GM12878 (cell line): ENCODE data around the gene SEMA3C. TPM values are rescaled to one million over a fixed set of nuclear protein-coding genes. Genes with fewer than 3 reads are reported as not detected.

ENCODE experiments used
- ATAC-seq: fragments of 200-7000 bp; cut with Tn5 transposase; 3 replicates; pipeline ENCODE4 v1.9.1; 2020; ENCODE audit warnings: mild to moderate bottlenecking, moderate library complexity
- BruUV-seq: library from RNA; stranded (reverse); fragments of 400-500 nt; replicated peaks from 2 replicates; lab custom pipeline; 2021; lab: Mats Ljungman, UMichigan
- CTCF ChIA-PET: fragments of 300-600 bp; sonication (Branson Sonifier 250); formaldehyde crosslinking; extraction: SDS; loops from one replicate; lab custom pipeline; 2021; ENCODE audit warnings: inconsistent platforms; lab: Yijun Ruan, JAX
- POLR2A ChIA-PET: fragments of 350-600 bp; formaldehyde crosslinking; extraction: SDS; loops from one replicate; lab custom pipeline; 2021; ENCODE audit warnings: inconsistent platforms; lab: Charles Lee
- RAD21 ChIA-PET: fragments of 300-600 bp; sonication (Branson Sonifier 250); formaldehyde crosslinking; loops from one replicate; lab custom pipeline; 2023; ENCODE audit warnings: antibody characterized with exemption; ENCODE audit not compliant: unreplicated experiment; lab: Charles Lee
- SMC1A ChIA-PET: fragments of 300-600 bp; sonication (Branson Sonifier 250); formaldehyde crosslinking; loops from one replicate; lab custom pipeline; 2023; ENCODE audit not compliant: unreplicated experiment, uncharacterized antibody; lab: Charles Lee
- DNase-seq: peaks from one replicate; pipeline ENCODE4 v3.0.0-alpha.2; 2011; ENCODE audit warnings: low read depth, low spot score
- FAIRE-seq: peaks from 3 replicates; lab custom pipeline; 2011; peaks lifted over from hg19 to GRCh38; lab: Jason Lieb, UNC
- H2AFZ ChIP-seq: 2 replicates; pipeline ENCODE4 v1.6.0; 2011; ENCODE audit warnings: low read depth, low read length, control low read depth; ENCODE audit not compliant: control insufficient read depth
- H3K27ac ChIP-seq: 2 replicates; pipeline ENCODE4 v1.5.1; 2011; ENCODE audit warnings: control low read depth; ENCODE audit not compliant: control insufficient read depth, insufficient read depth
- H3K27me3 ChIP-seq, 2 experiments: replicated peaks in 1 of 2; 2 replicates each; pipeline versions ENCODE4 v1.6.0 to v1.6.1; 2011; ENCODE audit warnings: low read length in 1 of 2; ENCODE audit not compliant: control insufficient read depth in 2 of 2, insufficient read depth in 2 of 2
- H3K36me3 ChIP-seq, 2 experiments: 2 replicates each; pipeline ENCODE4 v1.5.1; 2011; ENCODE audit warnings: low read length in 1 of 2; ENCODE audit not compliant: control insufficient read depth in 2 of 2, insufficient read depth in 2 of 2
- H3K4me1 ChIP-seq: 2 replicates; pipeline ENCODE4 v1.6.1; 2011; ENCODE audit warnings: mild to moderate bottlenecking, low read length, moderate library complexity, mixed read lengths; ENCODE audit not compliant: control insufficient read depth, insufficient read depth
- H3K4me2 ChIP-seq: 2 replicates; pipeline ENCODE4 v1.6.0; 2011; ENCODE audit warnings: control low read depth; ENCODE audit not compliant: control insufficient read depth, insufficient read depth
- H3K4me3 ChIP-seq: fragments of 200-600 bp; sonication (generic); 2 replicates; pipeline ENCODE4 v1.5.1; 2016
- H3K79me2 ChIP-seq: 2 replicates; pipeline ENCODE4 v1.6.0; 2011; ENCODE audit warnings: low read length; ENCODE audit not compliant: control insufficient read depth, insufficient read depth
- H3K9ac ChIP-seq: 2 replicates; pipeline ENCODE4 v1.8.0; 2011; ENCODE audit warnings: low read length, control low read depth, mixed read lengths; ENCODE audit not compliant: control insufficient read depth, insufficient read depth
- H3K9me3 ChIP-seq: replicated peaks from 3 replicates; pipeline ENCODE4 v1.5.1; 2011; ENCODE audit warnings: mild to moderate bottlenecking, low read length; ENCODE audit not compliant: control insufficient read depth, insufficient read depth
- H4K20me1 ChIP-seq: 2 replicates; pipeline ENCODE4 v1.6.0; 2011; ENCODE audit not compliant: control insufficient read depth, insufficient read depth
- BCLAF1 ChIP-seq: fragments of 450-650 bp; IDR thresholded peaks from 2 replicates; pipeline ENCODE4 v1.6.1; 2017; ENCODE audit warnings: antibody characterized with exemption, mild to moderate bottlenecking, moderate library complexity
- GABPA ChIP-seq: IDR thresholded peaks from 2 replicates; pipeline ENCODE4 v1.6.1; 2014; ENCODE audit warnings: antibody characterized with exemption, low read depth, mild to moderate bottlenecking, inconsistent platforms
- JUNB ChIP-seq: IDR thresholded peaks from 2 replicates; pipeline ENCODE4 v1.6.1; 2016; ENCODE audit warnings: antibody characterized with exemption, mild to moderate bottlenecking
- MEF2A ChIP-seq: IDR thresholded peaks from 2 replicates; pipeline ENCODE4 v1.6.1; 2011; ENCODE audit warnings: low read depth, mild to moderate bottlenecking, low read length, moderate library complexity; ENCODE audit not compliant: insufficient read depth
- NFXL1 ChIP-seq: fragments of 450-650 bp; IDR thresholded peaks from 2 replicates; pipeline ENCODE4 v1.6.1; 2017; ENCODE audit warnings: antibody characterized with exemption, mild to moderate bottlenecking, borderline replicate concordance
- POLR2AphosphoS2 ChIP-seq: IDR thresholded peaks from 2 replicates; pipeline ENCODE4 v1.6.1; 2011; ENCODE audit warnings: low read depth, mild to moderate bottlenecking, low read length, improper control_type of control experiment, moderate library complexity
- RBBP5 ChIP-seq: fragments of 200-600 bp; sonication (generic); conservative IDR thresholded peaks from 2 replicates; pipeline ENCODE4 v1.6.1; 2016
- SIX5 ChIP-seq: IDR thresholded peaks from 2 replicates; pipeline ENCODE4 v1.6.1; 2011; ENCODE audit warnings: mild to moderate bottlenecking, low read depth, low read length, moderate library complexity; ENCODE audit not compliant: severe bottlenecking
- TCF12 ChIP-seq: IDR thresholded peaks from 2 replicates; pipeline ENCODE4 v1.6.1; 2011; ENCODE audit warnings: low read depth, mild to moderate bottlenecking, low read length
- TCF7 ChIP-seq: IDR thresholded peaks from 2 replicates; pipeline ENCODE4 v1.6.1; 2014; ENCODE audit warnings: antibody characterized with exemption, borderline replicate concordance
- USF2 ChIP-seq: IDR thresholded peaks from 2 replicates; pipeline ENCODE4 v1.6.1; 2011; ENCODE audit warnings: low read depth, low read length, improper control_type of control experiment, borderline replicate concordance
- WGBS: methylation state at CpG from one replicate; pipeline ENCODE4 v1.1.6; 2016; ENCODE audit warnings: low lambda C conversion rate; ENCODE audit not compliant: insufficient replicate concordance, insufficient coverage; ENCODE audit errors: missing lambda C conversion rate; 5-methylcytosine and 5-hydroxymethylcytosine counted together
- in situ Hi-C: fragments of 300-500 bp; cut with MboI; formaldehyde crosslinking; loops from 9 replicates; pipeline ENCODE4 v1.14.3; 2018; ENCODE audit warnings: mixed read lengths
- intact Hi-C: fragments of 100-400 bp; cut with micrococcal nuclease; formaldehyde crosslinking; loops from one replicate; pipeline ENCODE4 v1.14.2; 2022; ENCODE audit not compliant: unreplicated experiment
- polyA plus RNA-seq, 11 experiments: library from polyadenylated mRNA; depleted of rRNA in 4 of 11; unstranded in 6 of 11; stranded (reverse) in 5 of 11; fragments of >200 nt; fragmentation: Nextera tagmentation in 4 of 11; fragmentation: Illumina TruSeq in 1 of 11; extraction: Ambion mirVana in 4 of 11; extraction: Trizol in 1 of 11; gene quantifications; 1 replicate in 1 of 11; 2 replicates in 10 of 11; pipeline versions ENCODE4 v1.2.1 to v1.2.3, GENCODE V29; 2011 to 2016; ENCODE audit warnings: inconsistent platforms in 2 of 11, missing spikeins in 2 of 11, low read depth in 1 of 11
- total RNA-seq, 4 experiments: library from RNA; depleted of rRNA in 3 of 4; stranded (reverse); fragments of >200 nt in 3 of 4; fragmentation: Illumina TruSeq in 1 of 4; extraction: Trizol in 1 of 4; gene quantifications; 2 replicates each; pipeline versions ENCODE4 v1.2.1 to v1.2.3, GENCODE V29; 2013 to 2021

SEMA3C gene
- total and polyA plus RNA-seq, 10 of the 15 experiments (the other 5 are each of a cell fraction or from before 2014, with no cell fraction given): 0.01 to 0.41 (median 0.11) TPM; not detected in 6

- TF ChIP-seq BCLAF1: no peak
- no peak for TF ChIP-seq NFXL1
- TF ChIP-seq USF2: no peak
- TF ChIP-seq GABPA: no peak
These were observed 41.5 kb upstream of the SEMA3C start (continued) for GRCh38 chr7:80960244-80960795.

GRCh38 chr7:80957226-80957777, 38.5 kb upstream of the SEMA3C start:
- FAIRE-seq: no peak
- no peak overlapping the region for H3K4me2 ChIP-seq
- SMC1A ChIA-PET: no interaction called here

More at GRCh38 chr7:80957226-80957777, 38.5 kb upstream of the SEMA3C start:
- no peak overlapping the region for H3K4me3 ChIP-seq
- DNase-seq (no peak), ATAC-seq (no peak)
- no peak for TF ChIP-seq POLR2AphosphoS2
- no peak for TF ChIP-seq MEF2A
- TF ChIP-seq TCF7: no peak
- TF ChIP-seq TCF12: no peak
- TF ChIP-seq RBBP5: no peak
- no peak for TF ChIP-seq SIX5
- TF ChIP-seq JUNB: no peak
- RAD21 ChIA-PET: no interaction called here
- intact Hi-C loops: no loop called here
- no peaks in the 10 kb centered on the region for H4K20me1 ChIP-seq
- in situ Hi-C loops: no loop called here
- POLR2A ChIA-PET: no interaction called here
- H3K9ac ChIP-seq: no peak overlapping the region
- H3K79me2 ChIP-seq: no peaks in the 10 kb centered on the region
- H3K9me3 ChIP-seq: no peaks in the 10 kb centered on the region
- WGBS: 39% methylated on average over 3 of the region's 3 CpGs
- no peaks in the 10 kb centered on the region for H3K27me3 ChIP-seq
- H3K36me3 ChIP-seq: no peaks in the 10 kb centered on the region
- no TSS peak for BruUV-seq
- CTCF ChIA-PET: no interaction called here
- no peak overlapping the region for H2AFZ ChIP-seq
- H3K4me1 ChIP-seq: no peaks in the 10 kb centered on the region
- no peak overlapping the region for H3K27ac ChIP-seq
